Mesenchymal stem cell (in vitro differentiated cells and primary cell): ENCODE results near the gene FBP2.

Source experiments
- DNase-seq: peaks from one replicate; pipeline ENCODE4 v3.0.0-alpha.2; 2013
- H2AFZ ChIP-seq: one replicate; pipeline ENCODE4 v1.6.1; 2013; ENCODE audit warnings: low read depth, mild to moderate bottlenecking, control low read depth, inconsistent platforms, low read length, moderate library complexity
- H2AK5ac ChIP-seq: 2 replicates; pipeline ENCODE4 v1.6.1; 2013; ENCODE audit warnings: low read length, moderate library complexity, mild to moderate bottlenecking, inconsistent platforms; ENCODE audit not compliant: severe bottlenecking
- H2BK120ac ChIP-seq: one replicate; pipeline ENCODE4 v1.6.1; 2013; ENCODE audit warnings: low read depth, mild to moderate bottlenecking, inconsistent platforms, low read length, moderate library complexity
- H2BK12ac ChIP-seq, 2 experiments: one replicate each; pipeline ENCODE4 v1.6.1; 2013; ENCODE audit warnings: inconsistent platforms in 2 of 2, low read length in 2 of 2, mild to moderate bottlenecking in 2 of 2, moderate library complexity in 2 of 2, control low read depth in 1 of 2
- H2BK15ac ChIP-seq: one replicate; pipeline ENCODE4 v1.6.1; 2013; ENCODE audit warnings: mild to moderate bottlenecking, low read depth, inconsistent platforms; ENCODE audit not compliant: poor library complexity, severe bottlenecking
- H2BK5ac ChIP-seq: 2 replicates; pipeline ENCODE4 v1.6.1; 2013; ENCODE audit warnings: low read depth, mild to moderate bottlenecking, low read length, control low read depth, inconsistent platforms; ENCODE audit not compliant: poor library complexity, severe bottlenecking
- H3K14ac ChIP-seq, 2 experiments: one replicate each; pipeline ENCODE4 v1.6.1; 2013; ENCODE audit warnings: inconsistent platforms in 2 of 2, low read length in 2 of 2, control low read depth in 1 of 2, mild to moderate bottlenecking in 1 of 2, moderate library complexity in 1 of 2
- H3K18ac ChIP-seq, 2 experiments: one replicate each; pipeline ENCODE4 v1.6.1; 2013; ENCODE audit warnings: inconsistent platforms in 2 of 2, low read length in 2 of 2, control low read depth in 1 of 2, low read depth in 1 of 2, mild to moderate bottlenecking in 1 of 2
- H3K23ac ChIP-seq, 2 experiments: one replicate each; pipeline ENCODE4 v1.6.1; 2013; ENCODE audit warnings: inconsistent platforms in 2 of 2, low read length in 2 of 2, mild to moderate bottlenecking in 2 of 2, moderate library complexity in 2 of 2, control low read depth in 1 of 2
- H3K27ac ChIP-seq: 2 replicates; pipeline ENCODE4 v1.5.1; 2013; ENCODE audit warnings: mild to moderate bottlenecking, moderate library complexity, low read length, control low read depth, inconsistent platforms; ENCODE audit not compliant: poor library complexity, severe bottlenecking
- H3K27me3 ChIP-seq, 2 experiments: 2 replicates each; pipeline versions ENCODE4 v1.6.1 to v1.7.0; 2013; ENCODE audit warnings: low read length in 2 of 2, mild to moderate bottlenecking in 2 of 2, moderate library complexity in 2 of 2, control low read depth in 1 of 2, inconsistent platforms in 1 of 2; ENCODE audit not compliant: control insufficient read depth in 1 of 2, insufficient read depth in 1 of 2
- H3K36me3 ChIP-seq, 2 experiments: 2 replicates each; pipeline versions ENCODE4 v1.6.1 to v1.7.0; 2013; ENCODE audit warnings: low read length in 2 of 2, control low read depth in 1 of 2, inconsistent platforms in 1 of 2, low read depth in 1 of 2, mild to moderate bottlenecking in 1 of 2; ENCODE audit not compliant: insufficient read depth in 2 of 2, control insufficient read depth in 1 of 2
- H3K4ac ChIP-seq, 2 experiments: one replicate each; pipeline ENCODE4 v1.6.1; 2013; ENCODE audit warnings: inconsistent platforms in 2 of 2, low read length in 2 of 2, mild to moderate bottlenecking in 2 of 2, moderate library complexity in 2 of 2, control low read depth in 1 of 2, low read depth in 1 of 2
- H3K4me1 ChIP-seq: 2 replicates; pipeline ENCODE4 v1.6.1; 2013; ENCODE audit warnings: low read depth, low read length, control low read depth; ENCODE audit not compliant: control insufficient read depth, insufficient read depth
- H3K4me2 ChIP-seq: 2 replicates; pipeline ENCODE4 v1.6.1; 2013; ENCODE audit warnings: low read length, mild to moderate bottlenecking, inconsistent platforms; ENCODE audit not compliant: poor library complexity, severe bottlenecking
- H3K4me3 ChIP-seq, 2 experiments: 2 replicates each; pipeline versions ENCODE4 v1.5.1 to v1.7.0; 2013; ENCODE audit warnings: low read length in 2 of 2, mild to moderate bottlenecking in 2 of 2, control low read depth in 1 of 2, low read depth in 1 of 2; ENCODE audit not compliant: insufficient read depth in 1 of 2
- H3K79me1 ChIP-seq: replicated peaks from 2 replicates; pipeline ENCODE4 v1.6.1; 2013; ENCODE audit warnings: mild to moderate bottlenecking, control low read depth, low read length, inconsistent platforms; ENCODE audit not compliant: poor library complexity, severe bottlenecking
- H3K9ac ChIP-seq: 2 replicates; pipeline ENCODE4 v1.7.0; 2013; ENCODE audit warnings: mild to moderate bottlenecking, low read length, moderate library complexity
- H3K9me3 ChIP-seq: 2 replicates; pipeline ENCODE4 v1.7.0; 2013; ENCODE audit warnings: mild to moderate bottlenecking, low read length; ENCODE audit not compliant: control insufficient read depth
- H4K8ac ChIP-seq: one replicate; pipeline ENCODE4 v1.6.1; 2013; ENCODE audit warnings: inconsistent platforms, mild to moderate bottlenecking, low read length, moderate library complexity
- H4K91ac ChIP-seq: one replicate; pipeline ENCODE4 v1.6.1; 2013; ENCODE audit warnings: mild to moderate bottlenecking, low read length, inconsistent platforms
- WGBS: methylation state at CpG from one replicate; pipeline ENCODE4 v1.1.7; 2013; ENCODE audit warnings: mixed read lengths; 5-methylcytosine and 5-hydroxymethylcytosine counted together

Gene FBP2

DNA sequence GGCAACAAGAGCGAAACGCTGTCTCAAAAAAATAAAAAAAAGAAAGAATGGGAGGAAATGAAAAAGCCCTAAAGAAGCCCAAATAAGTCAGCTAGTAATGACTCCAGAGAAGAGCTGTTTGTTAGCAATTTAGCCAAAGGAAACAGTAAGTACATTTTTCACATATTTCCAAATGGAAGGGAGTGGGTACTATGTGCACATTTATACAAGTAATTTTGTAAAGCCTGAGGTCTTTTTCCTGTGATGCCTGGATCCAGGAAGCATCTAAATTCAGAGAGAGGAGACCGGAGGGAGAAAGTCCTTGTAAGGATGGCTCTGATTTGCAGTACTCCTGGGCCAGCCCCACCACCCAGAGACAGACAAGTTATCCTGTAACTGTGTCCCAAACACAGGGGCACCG, 31.0 kb upstream of the FBP2 start:
- 92% methylated on average over 4 of the region's 4 CpGs for WGBS
- Histone ChIP-seq H2BK12ac (no peak overlapping the region), H2AFZ (no peak overlapping the region), H3K27me3 (peaks cover 0 to 18% of the 10 kb centered on the region in 2 experiments), H3K4me2 (no peak overlapping the region), H3K36me3 (no peaks in the 10 kb centered on the region), H3K23ac (no peak overlapping the region), H3K4me3 (no peak overlapping the region), H3K27ac (no peak overlapping the region), H3K4ac (no peak overlapping the region), H4K8ac (no peak overlapping the region), H3K9me3 (no peaks in the 10 kb centered on the region), H3K4me1 (peaks cover 5% of the 10 kb centered on the region), H2AK5ac (no peak overlapping the region), H3K14ac (no peak overlapping the region), H2BK15ac (no peak overlapping the region), H3K18ac (no peak overlapping the region), H4K91ac (no peak overlapping the region), H3K79me1 (no peaks in the 10 kb centered on the region), H2BK5ac (no peak overlapping the region), H2BK120ac (no peak overlapping the region), H3K9ac (no peak overlapping the region)
- DNase-seq = no peak

DNA sequence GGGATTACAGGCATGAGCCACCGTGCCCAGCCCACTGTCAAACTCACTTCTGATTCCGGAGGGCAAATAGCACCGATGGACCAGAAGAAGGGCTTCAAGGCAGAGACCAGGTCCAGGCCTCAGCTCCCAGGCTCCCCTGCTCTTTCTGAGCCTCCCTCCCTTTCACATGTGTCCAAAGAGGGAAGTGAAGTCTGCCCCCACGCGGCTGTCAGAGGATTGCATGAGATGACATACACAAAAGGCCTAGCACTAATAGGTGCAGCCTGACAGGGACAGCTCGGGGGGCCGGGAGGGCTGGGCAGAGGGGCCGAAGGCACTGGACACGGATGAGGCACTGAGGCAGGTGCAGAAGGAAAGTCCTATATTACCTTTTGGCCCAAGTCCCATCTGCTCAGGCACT, 29.6 kb upstream of the FBP2 start:
- DNase-seq = peak; percentile 43

DNA sequence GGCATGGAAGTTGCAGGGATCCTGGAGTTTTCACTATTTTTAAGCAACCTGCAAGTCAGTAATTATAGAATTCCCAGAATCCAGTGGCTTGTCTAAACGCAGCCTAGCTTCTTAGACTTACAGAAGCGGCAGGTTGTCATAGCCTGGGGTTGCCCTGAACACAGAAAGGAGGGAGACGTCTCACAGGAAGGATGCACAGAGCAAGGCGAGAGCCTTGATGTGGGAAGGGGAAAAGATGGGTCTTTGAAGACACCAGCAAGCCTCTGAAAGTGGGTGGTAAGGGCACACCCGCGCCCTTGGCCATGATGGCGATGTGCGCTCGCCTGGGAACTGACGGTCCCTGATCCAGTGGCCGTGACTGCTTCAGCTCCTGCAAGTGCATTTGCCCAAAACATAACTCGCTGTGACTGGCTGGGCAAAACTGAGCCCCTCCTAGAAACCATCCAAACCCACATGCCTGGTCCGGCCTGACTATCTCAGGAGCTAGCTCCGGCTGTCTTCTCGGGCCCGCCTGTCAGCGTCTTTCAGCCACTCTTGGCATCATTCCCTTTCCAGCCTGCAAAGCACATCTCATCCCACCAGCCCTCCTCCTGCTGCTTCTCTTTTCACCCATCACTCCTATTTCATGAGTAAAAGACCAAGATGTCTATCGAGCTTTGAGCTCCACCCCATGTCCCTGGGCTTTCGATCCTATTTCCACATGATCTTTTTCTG, 28.6 kb upstream of the FBP2 start:
- H3K27ac ChIP-seq = no peak overlapping the region
- H3K36me3 ChIP-seq = no peaks in the 10 kb centered on the region
- H3K4ac ChIP-seq = no peak overlapping the region
- H2BK12ac ChIP-seq = no peak overlapping the region
- no peak overlapping the region for H4K91ac ChIP-seq
- no peak for DNase-seq
- no peak overlapping the region for H2BK15ac ChIP-seq
- H3K14ac ChIP-seq = no peak overlapping the region
- no peak overlapping the region for H2AK5ac ChIP-seq
- H3K27me3 ChIP-seq = peaks cover 0 to 12% of the 10 kb centered on the region in 2 experiments
- no peak overlapping the region for H2BK5ac ChIP-seq
- H4K8ac ChIP-seq = no peak overlapping the region
- H3K4me3 ChIP-seq = no peak overlapping the region
- peaks cover 5% of the 10 kb centered on the region for H3K4me1 ChIP-seq
- H3K4me2 ChIP-seq = no peak overlapping the region
- no peak overlapping the region for H2BK120ac ChIP-seq
- H3K9ac ChIP-seq = no peak overlapping the region
- H3K9me3 ChIP-seq = no peaks in the 10 kb centered on the region
- no peak overlapping the region for H3K18ac ChIP-seq
- no peak overlapping the region for H3K23ac ChIP-seq
- H3K79me1 ChIP-seq = no peaks in the 10 kb centered on the region
- no peak overlapping the region for H2AFZ ChIP-seq
- 94% methylated on average over 19 of the region's 19 CpGs for WGBS

More for the DNA sequence above, 29.6 kb upstream of the FBP2 start:
- Histone ChIP-seq H3K4me3 (no peak overlapping the region), H3K18ac (peak overlapping the region in 1 of 2 experiments; percentile 21), H4K8ac (no peak overlapping the region), H3K79me1 (no peaks in the 10 kb centered on the region), H3K14ac (no peak overlapping the region), H3K4ac (no peak overlapping the region), H2BK120ac (no peak overlapping the region), H3K4me1 (peaks cover 5% of the 10 kb centered on the region), H3K9me3 (no peaks in the 10 kb centered on the region), H3K27me3 (peaks cover 0 to 17% of the 10 kb centered on the region in 2 experiments), H2AFZ (no peak overlapping the region), H3K4me2 (no peak overlapping the region), H2AK5ac (no peak overlapping the region), H3K27ac (no peak overlapping the region), H3K23ac (no peak overlapping the region), H4K91ac (no peak overlapping the region), H2BK12ac (no peak overlapping the region), H3K36me3 (no peaks in the 10 kb centered on the region), H2BK15ac (no peak overlapping the region), H2BK5ac (no peak overlapping the region), H3K9ac (no peak overlapping the region)
- 46% methylated on average over 9 of the region's 9 CpGs for WGBS

GRCh38 chr9:94619026-94619425, 25.4 kb upstream of the FBP2 start:
- Histone ChIP-seq H2BK12ac (no peak overlapping the region), H2AK5ac (no peak overlapping the region), H3K9me3 (no peaks in the 10 kb centered on the region), H2BK5ac (no peak overlapping the region), H3K27ac (no peak overlapping the region), H3K18ac (no peak overlapping the region), H3K4me2 (no peak overlapping the region), H2AFZ (no peak overlapping the region), H4K8ac (no peak overlapping the region), H3K4me1 (no peaks in the 10 kb centered on the region), H4K91ac (no peak overlapping the region), H2BK15ac (no peak overlapping the region), H3K4me3 (no peak overlapping the region), H2BK120ac (no peak overlapping the region), H3K27me3 (peaks cover 0 to 3% of the 10 kb centered on the region in 2 experiments), H3K23ac (no peak overlapping the region), H3K9ac (no peak overlapping the region), H3K36me3 (no peaks in the 10 kb centered on the region), H3K4ac (no peak overlapping the region), H3K79me1 (no peaks in the 10 kb centered on the region), H3K14ac (no peak overlapping the region)
- 90% methylated on average over 4 of the region's 4 CpGs for WGBS
- no peak for DNase-seq
